Bronchial epithelial cell (primary cell): ENCODE data around the gene COPS7A. TPM values are rescaled to one million over a fixed set of nuclear protein-coding genes. Genes with fewer than 3 reads are reported as not detected.
A peak's percentile ranks its signal among the peaks of the same experiment; 100 is the strongest.

Experiments
- DNase-seq: peaks from one replicate; pipeline ENCODE4 v3.0.0-alpha.2; 2010; ENCODE audit warnings: low read depth
- FAIRE-seq: peaks from 2 replicates; lab custom pipeline; 2011; peaks lifted over from hg19 to GRCh38; lab: Jason Lieb, UNC
- H3K27me3 ChIP-seq: 2 replicates; pipeline ENCODE4 v1.5.1; 2011; ENCODE audit warnings: low read length; ENCODE audit not compliant: control insufficient read depth, insufficient read depth
- H3K36me3 ChIP-seq: 2 replicates; pipeline ENCODE4 v1.5.1; 2011; ENCODE audit warnings: low read length; ENCODE audit not compliant: control insufficient read depth, insufficient read depth
- H3K4me3 ChIP-seq: 2 replicates; pipeline ENCODE4 v1.5.1; 2011; ENCODE audit warnings: mild to moderate bottlenecking, low read depth, low read length, control low read depth
- CTCF ChIP-seq: IDR thresholded peaks from 2 replicates; pipeline ENCODE4 v1.5.1; 2011; ENCODE audit warnings: mild to moderate bottlenecking, moderate library complexity, low read length, control low read depth, inconsistent platforms; ENCODE audit not compliant: insufficient read depth, severe bottlenecking
- total RNA-seq: library from RNA; depleted of rRNA; stranded (reverse); fragments of >200 nt; gene quantifications from 2 replicates; pipeline ENCODE4 v1.2.1, GENCODE V29; 2014

The COPS7A gene
- total RNA-seq, 1 donor from 2014 or later: 63.7 TPM

GRCh38 chr12:6758506-6759095 is 34.8 kb downstream of the COPS7A start:
- Histone ChIP-seq H3K36me3 (no peaks in the 10 kb centered on the region), H3K4me3 (no peak overlapping the region), H3K27me3 (no peaks in the 10 kb centered on the region)
- FAIRE-seq (no peak), DNase-seq (no peak)
- no peak for TF ChIP-seq CTCF

GRCh38 chr12:6759741-6760140 is 35.9 kb downstream of the COPS7A start:
- DNase-seq (no peak), FAIRE-seq (no peak)
- no peaks in the 10 kb centered on the region for H3K36me3 ChIP-seq
- H3K27me3 ChIP-seq: no peaks in the 10 kb centered on the region
- no peak for TF ChIP-seq CTCF
- no peak overlapping the region for H3K4me3 ChIP-seq

- FAIRE-seq (no peak), DNase-seq (no peak)
- no peaks in the 10 kb centered on the region for H3K36me3 ChIP-seq
- H3K4me3 ChIP-seq: no peak overlapping the region
- no peaks in the 10 kb centered on the region for H3K27me3 ChIP-seq
- no peak for TF ChIP-seq CTCF
Observed at GRCh38 chr12:6763380-6763779, 39.5 kb downstream of the COPS7A start.

GRCh38 chr12:6764011-6764828 is 40.4 kb downstream of the COPS7A start:
- no peak for TF ChIP-seq CTCF
- Histone ChIP-seq H3K27me3 (no peaks in the 10 kb centered on the region), H3K4me3 (peak overlapping the region; percentile 23), H3K36me3 (no peaks in the 10 kb centered on the region)
- FAIRE-seq: no peak
- peak; percentile 95 for DNase-seq

DNA sequence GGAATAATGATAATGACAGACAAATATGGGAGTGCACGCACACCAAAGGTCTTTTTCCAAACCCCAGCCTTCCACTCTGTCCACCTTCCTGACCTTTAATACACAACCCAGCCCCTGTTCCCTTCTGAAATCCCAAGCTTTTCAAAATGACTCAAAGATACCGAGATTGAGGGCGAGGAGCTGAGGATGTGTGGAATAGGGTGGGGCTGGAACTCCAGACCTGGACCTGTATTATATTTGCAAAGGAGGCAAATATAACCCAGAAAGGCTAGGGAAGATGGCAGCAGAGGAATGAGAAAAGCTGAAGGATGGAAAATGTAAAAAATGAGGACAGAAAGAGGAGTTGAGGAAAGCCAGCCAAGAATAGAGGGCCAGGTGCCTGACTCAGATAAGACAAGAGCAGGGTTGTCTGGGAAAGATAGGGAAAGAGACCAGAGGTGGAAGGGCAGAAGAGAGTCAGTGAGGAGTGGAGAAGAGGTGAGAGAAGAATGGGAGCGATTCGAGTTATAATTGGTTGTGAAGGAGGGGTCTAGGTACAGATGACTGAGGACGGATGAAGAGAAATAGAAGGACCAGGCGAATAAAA is 41.3 kb downstream of the COPS7A start:
- DNase-seq (no peak), FAIRE-seq (no peak)
- TF ChIP-seq CTCF: no peak
- Histone ChIP-seq H3K36me3 (peaks cover 4% of the 10 kb centered on the region), H3K4me3 (peak overlapping the region; percentile 73), H3K27me3 (no peaks in the 10 kb centered on the region)
